Measurements from ENCODE around the gene LRRN3.

LRRN3 gene

DNA sequence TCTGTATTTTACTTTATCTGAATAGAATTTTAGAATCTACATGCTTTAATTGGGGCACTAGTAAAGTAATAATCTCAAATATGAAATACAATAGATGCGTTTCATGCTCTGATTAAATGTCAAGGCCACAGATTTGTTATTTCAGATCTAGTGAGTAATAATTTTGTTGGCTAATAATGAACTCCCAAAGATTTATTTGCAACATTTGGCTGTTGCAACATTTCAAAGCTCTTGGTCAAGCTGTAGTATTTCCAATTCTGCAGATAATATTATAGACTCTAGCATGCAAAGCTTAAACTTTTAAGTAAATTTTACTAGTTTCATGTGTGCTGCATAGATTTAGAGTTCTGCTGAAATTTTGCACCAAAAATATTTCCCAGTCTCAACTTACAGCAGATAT lies 16.7 kb downstream of the LRRN3 start:
- no peaks in the 10 kb centered on the region for H3K9me3 ChIP-seq (ENCODE audit: insufficient read depth, low read length)
- no peak overlapping the region for H2AFZ ChIP-seq (ENCODE audit: low read depth, low read length)
- no peaks in the 10 kb centered on the region for H3K79me2 ChIP-seq (ENCODE audit: low read length)
- TF ChIP-seq, protein P1, sequence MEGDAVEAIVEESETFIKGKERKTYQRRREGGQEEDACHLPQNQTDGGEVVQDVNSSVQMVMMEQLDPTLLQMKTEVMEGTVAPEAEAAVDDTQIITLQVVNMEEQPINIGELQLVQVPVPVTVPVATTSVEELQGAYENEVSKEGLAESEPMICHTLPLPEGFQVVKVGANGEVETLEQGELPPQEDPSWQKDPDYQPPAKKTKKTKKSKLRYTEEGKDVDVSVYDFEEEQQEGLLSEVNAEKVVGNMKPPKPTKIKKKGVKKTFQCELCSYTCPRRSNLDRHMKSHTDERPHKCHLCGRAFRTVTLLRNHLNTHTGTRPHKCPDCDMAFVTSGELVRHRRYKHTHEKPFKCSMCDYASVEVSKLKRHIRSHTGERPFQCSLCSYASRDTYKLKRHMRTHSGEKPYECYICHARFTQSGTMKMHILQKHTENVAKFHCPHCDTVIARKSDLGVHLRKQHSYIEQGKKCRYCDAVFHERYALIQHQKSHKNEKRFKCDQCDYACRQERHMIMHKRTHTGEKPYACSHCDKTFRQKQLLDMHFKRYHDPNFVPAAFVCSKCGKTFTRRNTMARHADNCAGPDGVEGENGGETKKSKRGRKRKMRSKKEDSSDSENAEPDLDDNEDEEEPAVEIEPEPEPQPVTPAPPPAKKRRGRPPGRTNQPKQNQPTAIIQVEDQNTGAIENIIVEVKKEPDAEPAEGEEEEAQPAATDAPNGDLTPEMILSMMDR (IDR thresholded peaks at IDR 0.05; ENCODE audit: low read depth, low read length): no peak
- TF ChIP-seq EZH2phosphoT487 (IDR thresholded peaks at IDR 0.05; ENCODE audit: low read depth): no peak
- no peak overlapping the region for H3K9ac ChIP-seq (ENCODE audit: low read length)
- peaks cover 24% of the 10 kb centered on the region for H3K4me1 ChIP-seq (ENCODE audit: low read length)
- H3K27ac ChIP-seq (ENCODE audit: low read length): no peak overlapping the region
- H3K36me3 ChIP-seq (replicated peaks; ENCODE audit: low read depth, low read length): no peaks in the 10 kb centered on the region
- H3K27me3 ChIP-seq (ENCODE audit: low read depth, low read length): no peaks in the 10 kb centered on the region
- no peak overlapping the region for H3K4me2 ChIP-seq (ENCODE audit: low read length)
- no peak overlapping the region for H3K4me3 ChIP-seq (ENCODE audit: low read length)
- no peaks in the 10 kb centered on the region for H4K20me1 ChIP-seq (ENCODE audit: insufficient read depth, low read length)

DNA sequence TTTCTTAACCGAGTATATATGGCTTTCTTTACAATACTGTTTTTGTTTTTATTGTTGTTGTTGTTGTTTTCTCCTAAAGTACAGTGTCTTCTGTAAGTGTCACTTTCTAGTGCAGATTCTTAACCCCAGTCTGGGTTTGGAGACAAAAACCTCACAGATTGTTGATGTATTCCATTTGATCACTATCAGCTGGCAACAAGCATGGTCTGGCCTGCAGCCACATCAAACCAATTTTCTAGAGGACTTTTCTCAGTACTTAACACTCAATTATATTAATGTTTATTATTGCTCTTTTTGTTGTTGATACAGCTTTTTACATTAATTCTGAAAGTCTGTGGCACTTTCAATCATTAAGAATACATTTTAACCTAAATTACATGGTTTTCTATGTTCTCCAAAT lies 17.1 kb downstream of the LRRN3 start:
- no peak overlapping the region for H3K4me2 ChIP-seq (ENCODE audit: low read length)
- H3K36me3 ChIP-seq (replicated peaks; ENCODE audit: low read depth, low read length): no peaks in the 10 kb centered on the region
- H2AFZ ChIP-seq (ENCODE audit: low read depth, low read length): no peak overlapping the region
- no peaks in the 10 kb centered on the region for H3K79me2 ChIP-seq (ENCODE audit: low read length)
- no peak overlapping the region for H3K9ac ChIP-seq (ENCODE audit: low read length)
- peaks cover 24% of the 10 kb centered on the region for H3K4me1 ChIP-seq (ENCODE audit: low read length)
- no peaks in the 10 kb centered on the region for H3K27me3 ChIP-seq (ENCODE audit: low read depth, low read length)
- H4K20me1 ChIP-seq (ENCODE audit: insufficient read depth, low read length): no peaks in the 10 kb centered on the region
- H3K27ac ChIP-seq (ENCODE audit: low read length): no peak overlapping the region
- no peak overlapping the region for H3K4me3 ChIP-seq (ENCODE audit: low read length)
- TF ChIP-seq EZH2phosphoT487 (IDR thresholded peaks at IDR 0.05; ENCODE audit: low read depth): no peak
- TF ChIP-seq, protein P1 (IDR thresholded peaks at IDR 0.05; ENCODE audit: low read depth, low read length): no peak
- H3K9me3 ChIP-seq (ENCODE audit: insufficient read depth, low read length): no peaks in the 10 kb centered on the region

GRCh38 chr7:111108496-111108895 lies 17.6 kb downstream of the LRRN3 start:
- Histone ChIP-seq H3K9me3 (ENCODE audit: insufficient read depth, low read length) (no peaks in the 10 kb centered on the region), H2AFZ (ENCODE audit: low read depth, low read length) (no peak overlapping the region), H3K9ac (ENCODE audit: low read length) (no peak overlapping the region), H3K4me3 (ENCODE audit: low read length) (no peak overlapping the region), H3K27ac (ENCODE audit: low read length) (no peak overlapping the region), H3K4me2 (ENCODE audit: low read length) (no peak overlapping the region), H4K20me1 (ENCODE audit: insufficient read depth, low read length) (no peaks in the 10 kb centered on the region), H3K79me2 (ENCODE audit: low read length) (no peaks in the 10 kb centered on the region), H3K36me3 (replicated peaks; ENCODE audit: low read depth, low read length) (no peaks in the 10 kb centered on the region), H3K27me3 (ENCODE audit: low read depth, low read length) (no peaks in the 10 kb centered on the region), H3K4me1 (ENCODE audit: low read length) (peaks cover 21% of the 10 kb centered on the region)
- TF ChIP-seq, protein P1 (IDR thresholded peaks at IDR 0.05; ENCODE audit: low read depth, low read length): no peak
- TF ChIP-seq EZH2phosphoT487 (IDR thresholded peaks at IDR 0.05; ENCODE audit: low read depth): no peak

GRCh38 chr7:111112439-111112838 lies 21.5 kb downstream of the LRRN3 start:
- Histone ChIP-seq H3K4me1 (ENCODE audit: low read length) (peaks cover 9% of the 10 kb centered on the region), H3K9ac (ENCODE audit: low read length) (no peak overlapping the region)

More at GRCh38 chr7:111112439-111112838, 21.5 kb downstream of the LRRN3 start:
- TF ChIP-seq EZH2phosphoT487 (IDR thresholded peaks at IDR 0.05; ENCODE audit: low read depth): no peak
- TF ChIP-seq, protein P1 (IDR thresholded peaks at IDR 0.05; ENCODE audit: low read depth, low read length): no peak
- Histone ChIP-seq H3K4me2 (ENCODE audit: low read length) (no peak overlapping the region), H3K9me3 (ENCODE audit: insufficient read depth, low read length) (no peaks in the 10 kb centered on the region), H2AFZ (ENCODE audit: low read depth, low read length) (no peak overlapping the region), H3K27ac (ENCODE audit: low read length) (no peak overlapping the region), H3K27me3 (ENCODE audit: low read depth, low read length) (no peaks in the 10 kb centered on the region), H4K20me1 (ENCODE audit: insufficient read depth, low read length) (no peaks in the 10 kb centered on the region), H3K79me2 (ENCODE audit: low read length) (no peaks in the 10 kb centered on the region), H3K36me3 (replicated peaks; ENCODE audit: low read depth, low read length) (no peaks in the 10 kb centered on the region), H3K4me3 (ENCODE audit: low read length) (no peak overlapping the region)
